ENCODE results near the gene YY1.

Gene YY1

GRCh38 chr14:100289916-100290606 lies 51.1 kb downstream of the YY1 start:
- H3K4me3 ChIP-seq (ENCODE audit: low read length) = no peak overlapping the region
- H3K36me3 ChIP-seq (ENCODE audit: control insufficient read depth, low read length) = no peaks in the 10 kb centered on the region

DNA sequence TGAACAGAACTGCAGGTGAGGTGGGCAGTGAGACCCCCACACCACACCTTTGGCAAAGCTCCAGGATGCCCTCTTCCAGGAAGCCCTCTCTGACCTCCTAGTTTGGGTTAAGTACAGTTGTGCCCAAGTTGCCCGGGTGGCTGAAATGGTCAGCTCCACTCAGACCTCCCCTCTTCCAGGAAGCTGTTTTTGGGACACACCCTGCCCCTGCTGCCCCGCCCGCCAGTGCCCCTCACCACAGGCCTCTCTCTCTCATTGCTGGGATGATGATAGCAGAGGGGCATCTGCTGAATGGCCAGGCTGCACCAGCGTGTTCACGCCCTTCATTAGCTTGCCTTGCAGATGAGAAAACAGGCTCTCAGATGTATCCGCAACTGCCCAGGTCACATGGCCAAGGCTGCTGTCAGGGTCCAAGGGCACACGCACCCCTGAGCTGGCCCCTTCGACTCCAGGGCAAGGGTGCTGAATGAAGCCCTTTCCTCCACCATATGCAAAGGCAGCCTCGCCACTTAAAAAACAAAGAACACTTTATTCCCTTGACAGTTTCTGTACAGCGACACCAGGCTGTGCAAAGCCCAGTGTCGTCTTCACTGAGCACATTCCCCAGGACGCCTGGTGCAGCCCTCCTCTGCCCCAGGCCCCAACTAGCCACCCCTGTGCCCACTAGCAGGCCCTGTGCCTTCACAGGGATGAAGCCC lies 51.8 kb downstream of the YY1 start:
- Histone ChIP-seq H3K4me2 (ENCODE audit: low read length) (no peak overlapping the region), H3K79me2 (ENCODE audit: control insufficient read depth, low read length) (peaks cover 4% of the 10 kb centered on the region; the same call in 1 of the 2 replicates), H3K27me3 (ENCODE audit: control insufficient read depth, low read length) (no peaks in the 10 kb centered on the region), H3F3A (ENCODE audit: control insufficient read depth, insufficient read depth) (no peaks in the 10 kb centered on the region), H3K36me3 (ENCODE audit: control insufficient read depth, low read length) (no peaks in the 10 kb centered on the region), H3K4me1 (ENCODE audit: control insufficient read depth, low read length) (peaks cover 28% of the 10 kb centered on the region), H4K20me1 (ENCODE audit: control insufficient read depth, insufficient read depth, low read depth, low read length) (peaks cover 4% of the 10 kb centered on the region; the same call in 1 of the 2 replicates), H3K27ac (ENCODE audit: low read depth, low read length) (no peak overlapping the region), H3K4me3 (ENCODE audit: low read length) (no peak overlapping the region), H3K9me2 (replicated peaks; ENCODE audit: control insufficient read depth, low read length) (no peaks in the 10 kb centered on the region), H3K9me3 (ENCODE audit: control insufficient read depth, insufficient read depth, low read length) (no peaks in the 10 kb centered on the region)
- TF ChIP-seq EZH2phosphoT487 (IDR thresholded peaks at IDR 0.05; ENCODE audit: borderline replicate concordance, low read length) = no peak
- no peak for TF ChIP-seq CTCF (IDR thresholded peaks at IDR 0.05; ENCODE audit: low read depth, low read length, poor library complexity, severe bottlenecking)

More at GRCh38 chr14:100289916-100290606, 51.1 kb downstream of the YY1 start:
- peaks cover 4% of the 10 kb centered on the region; the same call in 1 of the 2 replicates for H4K20me1 ChIP-seq (ENCODE audit: control insufficient read depth, insufficient read depth, low read depth, low read length)
- peaks cover 4% of the 10 kb centered on the region; the same call in 1 of the 2 replicates for H3K79me2 ChIP-seq (ENCODE audit: control insufficient read depth, low read length)
- no peaks in the 10 kb centered on the region for H3K9me3 ChIP-seq (ENCODE audit: control insufficient read depth, insufficient read depth, low read length)
- TF ChIP-seq EZH2phosphoT487 (IDR thresholded peaks at IDR 0.05; ENCODE audit: borderline replicate concordance, low read length) = no peak
- TF ChIP-seq CTCF (IDR thresholded peaks at IDR 0.05; ENCODE audit: low read depth, low read length, poor library complexity, severe bottlenecking) = no peak
- H3K27me3 ChIP-seq (ENCODE audit: control insufficient read depth, low read length) = no peaks in the 10 kb centered on the region
- no peak overlapping the region for H3K27ac ChIP-seq (ENCODE audit: low read depth, low read length)
- H3K4me1 ChIP-seq (ENCODE audit: control insufficient read depth, low read length) = peaks cover 25% of the 10 kb centered on the region
- no peak overlapping the region for H3K4me2 ChIP-seq (ENCODE audit: low read length)
- no peaks in the 10 kb centered on the region for H3F3A ChIP-seq (ENCODE audit: control insufficient read depth, insufficient read depth)
- no peaks in the 10 kb centered on the region for H3K9me2 ChIP-seq (replicated peaks; ENCODE audit: control insufficient read depth, low read length)

DNA sequence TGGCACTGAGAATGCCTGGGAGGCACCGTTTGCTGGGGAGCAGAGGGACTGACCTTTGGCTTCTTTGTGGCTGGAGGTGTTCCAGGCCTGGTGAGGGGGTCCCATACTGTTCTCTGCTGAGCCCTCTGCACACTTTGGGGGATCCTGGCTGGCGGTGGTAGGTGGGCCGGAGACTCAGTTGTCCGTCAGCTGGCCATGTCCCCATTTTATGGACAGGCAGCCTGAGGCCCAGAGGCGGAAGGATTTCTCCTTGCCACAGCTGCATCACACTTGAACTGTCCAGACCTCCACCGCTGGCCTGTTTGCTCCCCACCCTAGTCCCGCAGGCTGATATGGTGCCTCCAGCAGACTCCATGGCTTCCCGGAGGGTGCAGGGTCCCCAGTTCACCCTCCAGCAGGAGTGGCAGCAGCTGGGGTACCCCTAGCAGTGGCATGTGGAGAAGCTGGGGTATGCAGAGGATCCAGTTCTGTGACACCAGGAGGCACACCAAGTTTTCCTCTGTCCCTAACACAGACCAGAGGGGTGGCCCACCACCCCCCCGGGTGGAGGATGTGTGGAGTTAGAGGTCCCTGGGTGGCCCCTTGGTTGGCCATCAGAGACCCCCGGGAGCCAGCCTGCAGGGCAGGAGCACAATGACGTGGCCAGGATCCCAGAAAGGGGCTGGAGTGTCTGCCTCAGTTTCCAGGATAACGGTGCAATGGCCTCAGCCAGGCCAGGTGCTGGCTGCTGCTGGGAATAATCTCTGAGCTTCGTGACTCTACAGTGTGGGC lies 52.5 kb downstream of the YY1 start:
- H3K9me3 ChIP-seq (ENCODE audit: control insufficient read depth, insufficient read depth, low read length) = no peaks in the 10 kb centered on the region
- H3K36me3 ChIP-seq (ENCODE audit: control insufficient read depth, low read length) = no peaks in the 10 kb centered on the region
- H4K20me1 ChIP-seq (ENCODE audit: control insufficient read depth, insufficient read depth, low read depth, low read length) = no peaks in the 10 kb centered on the region
- no peak overlapping the region for H3K4me2 ChIP-seq (ENCODE audit: low read length)
- TF ChIP-seq EZH2phosphoT487 (IDR thresholded peaks at IDR 0.05; ENCODE audit: borderline replicate concordance, low read length) = no peak
- no peak for TF ChIP-seq CTCF (IDR thresholded peaks at IDR 0.05; ENCODE audit: low read depth, low read length, poor library complexity, severe bottlenecking)
- H3K27ac ChIP-seq (ENCODE audit: low read depth, low read length) = no peak overlapping the region
- H3K4me1 ChIP-seq (ENCODE audit: control insufficient read depth, low read length) = peaks cover 31% of the 10 kb centered on the region
- H3F3A ChIP-seq (ENCODE audit: control insufficient read depth, insufficient read depth) = no peaks in the 10 kb centered on the region
- no peaks in the 10 kb centered on the region for H3K27me3 ChIP-seq (ENCODE audit: control insufficient read depth, low read length)
- no peaks in the 10 kb centered on the region for H3K9me2 ChIP-seq (replicated peaks; ENCODE audit: control insufficient read depth, low read length)
- no peak overlapping the region for H3K4me3 ChIP-seq (ENCODE audit: low read length)
- no peaks in the 10 kb centered on the region for H3K79me2 ChIP-seq (ENCODE audit: control insufficient read depth, low read length)

Data from DOHH2 (cell line).